CD14-positive monocyte (primary cell): ENCODE data around the gene SPTB. TPM values are rescaled to one million over a fixed set of nuclear protein-coding genes. Genes with fewer than 3 reads are reported as not detected.

ENCODE experiments used
- DNase-seq, 3 donors: peaks; one replicate each; pipeline ENCODE4 v3.0.0-alpha.2; 2011 to 2022
- H2AFZ ChIP-seq: 2 replicates; pipeline ENCODE4 v1.6.0; 2012; ENCODE audit warnings: mild to moderate bottlenecking, low read depth, low read length, inconsistent platforms; ENCODE audit not compliant: insufficient read depth, poor library complexity, severe bottlenecking
- H3K27ac ChIP-seq, 2 donors: 1 replicate in 1 of 2; 2 replicates in 1 of 2; pipeline ENCODE4 v1.5.1; 2012 to 2013; ENCODE audit warnings: low read length in 2 of 2, control low read depth in 1 of 2, inconsistent platforms in 1 of 2, low read depth in 1 of 2, mild to moderate bottlenecking in 1 of 2
- H3K27me3 ChIP-seq, 2 donors: one replicate each; pipeline versions ENCODE4 v1.6.0 to v1.6.1; 2011 to 2013; ENCODE audit warnings: low read length in 2 of 2; ENCODE audit not compliant: control insufficient read depth in 2 of 2, insufficient read depth in 2 of 2
- H3K36me3 ChIP-seq, 2 donors: replicated peaks in 1 of 2; 1 replicate in 1 of 2; 2 replicates in 1 of 2; pipeline versions ENCODE4 v1.5.1 to v1.6.1; 2012 to 2013; ENCODE audit warnings: low read length in 2 of 2, control low read depth in 1 of 2, inconsistent platforms in 1 of 2, mild to moderate bottlenecking in 1 of 2; ENCODE audit not compliant: insufficient read depth in 2 of 2, control insufficient read depth in 1 of 2
- H3K4me1 ChIP-seq, 2 donors: 1 replicate in 1 of 2; 2 replicates in 1 of 2; pipeline versions ENCODE4 v1.5.1 to v1.6.1; 2012 to 2013; ENCODE audit warnings: low read length in 2 of 2, control low read depth in 1 of 2, inconsistent platforms in 1 of 2, mild to moderate bottlenecking in 1 of 2, moderate library complexity in 1 of 2; ENCODE audit not compliant: insufficient read depth in 2 of 2, control insufficient read depth in 1 of 2
- H3K4me2 ChIP-seq: replicated peaks from 2 replicates; pipeline ENCODE3; 2012; ENCODE audit warnings: low read length, moderate library complexity, mild to moderate bottlenecking; ENCODE audit not compliant: poor library complexity, severe bottlenecking; ENCODE audit errors: extremely low read depth
- H3K4me3 ChIP-seq, 3 experiments: fragments of 200-600 bp in 1 of 3; sonication (generic) in 1 of 3; replicated peaks in 1 of 3; 1 replicate in 2 of 3; 2 replicates in 1 of 3; pipeline ENCODE4 v1.5.1; 2011 to 2013; ENCODE audit warnings: low read length in 3 of 3, mild to moderate bottlenecking in 3 of 3, control low read depth in 2 of 3, low read depth in 2 of 3, inconsistent platforms in 1 of 3, moderate library complexity in 1 of 3
- H3K79me2 ChIP-seq: 2 replicates; pipeline ENCODE4 v1.6.0; 2012; ENCODE audit warnings: mild to moderate bottlenecking, control low read depth, inconsistent platforms, low read length, moderate library complexity; ENCODE audit not compliant: insufficient read depth
- H3K9ac ChIP-seq: 2 replicates; pipeline ENCODE4 v1.6.0; 2017; ENCODE audit warnings: low read length, mild to moderate bottlenecking; ENCODE audit not compliant: insufficient read depth, poor library complexity, severe bottlenecking
- H3K9me3 ChIP-seq, 2 donors: replicated peaks in 1 of 2; 1 replicate in 1 of 2; 2 replicates in 1 of 2; pipeline versions ENCODE4 v1.5.1 to v1.6.1; 2012 to 2013; ENCODE audit warnings: low read length in 2 of 2, control low read depth in 1 of 2; ENCODE audit not compliant: control insufficient read depth in 1 of 2, insufficient read depth in 1 of 2
- H4K20me1 ChIP-seq: 2 replicates; pipeline ENCODE4 v1.6.0; 2012; ENCODE audit warnings: mild to moderate bottlenecking, low read length, control low read depth, moderate library complexity; ENCODE audit not compliant: insufficient read depth
- H3K27ac Mint-ChIP-seq, 7 donors: one replicate each; pipeline ENCODE4 v1.8.0; 2020; ENCODE audit warnings: mild to moderate bottlenecking in 7 of 7, mixed read lengths in 7 of 7, moderate library complexity in 6 of 7, inconsistent platforms in 2 of 7
- H3K27me3 Mint-ChIP-seq, 3 donors: one replicate each; pipeline ENCODE4 v1.8.0; 2021 to 2022; ENCODE audit warnings: low read depth in 3 of 3, mild to moderate bottlenecking in 3 of 3, mixed read lengths in 3 of 3, moderate library complexity in 3 of 3, inconsistent platforms in 1 of 3
- H3K36me3 Mint-ChIP-seq, 2 donors: one replicate each; pipeline ENCODE4 v1.8.0; 2020; ENCODE audit warnings: mixed read lengths in 2 of 2, inconsistent platforms in 1 of 2, mild to moderate bottlenecking in 1 of 2
- H3K4me1 Mint-ChIP-seq: one replicate; pipeline ENCODE4 v1.8.0; 2020; ENCODE audit warnings: mild to moderate bottlenecking, mixed read lengths
- H3K4me3 Mint-ChIP-seq, 2 donors: one replicate each; pipeline ENCODE4 v1.8.0; 2020; ENCODE audit warnings: mild to moderate bottlenecking in 2 of 2, mixed read lengths in 2 of 2, moderate library complexity in 1 of 2
- H3K9me3 Mint-ChIP-seq, 7 donors: one replicate each; pipeline ENCODE4 v1.8.0; 2020 to 2022; ENCODE audit warnings: mixed read lengths in 7 of 7, mild to moderate bottlenecking in 6 of 7, moderate library complexity in 6 of 7, inconsistent platforms in 2 of 7
- CTCF ChIP-seq: fragments of 200-600 bp; IDR thresholded peaks from one replicate; pipeline ENCODE4 v1.8.0; 2022; ENCODE audit warnings: antibody characterized with exemption, mild to moderate bottlenecking
- WGBS: methylation state at CpG from one replicate; pipeline ENCODE4 v1.1.5; 2013; ENCODE audit warnings: missing lambda C conversion rate; ENCODE audit not compliant: insufficient coverage; 5-methylcytosine and 5-hydroxymethylcytosine counted together
- intact Hi-C, 2 donors: fragments of 100-400 bp; cut with micrococcal nuclease; formaldehyde crosslinking; loops; one replicate each; pipeline versions ENCODE4 v1.15.0 to v1.15.1; 2023
- polyA plus RNA-seq, 3 donors: library from polyadenylated mRNA; depleted of rRNA in 1 of 3; unstranded in 2 of 3; stranded (reverse) in 1 of 3; fragments of 300-500 nt in 2 of 3; fragments of >200 nt in 1 of 3; fragmentation: Illumina TruSeq in 2 of 3; gene quantifications; 1 replicate in 2 of 3; 2 replicates in 1 of 3; pipeline ENCODE4 v1.2.3, GENCODE V29; 2012 to 2021

SPTB gene
- polyA plus RNA-seq, 3 donors = not detected

- 96% methylated on average over 24 of the region's 25 CpGs for WGBS
- H3K27ac Mint-ChIP-seq = no peak overlapping the region
- no peak overlapping the region for H3K4me2 ChIP-seq
- H3K4me1 Mint-ChIP-seq = peaks cover 22% of the 10 kb centered on the region
- intact Hi-C loops = no loop called here
- no peaks in the 10 kb centered on the region for H3K36me3 ChIP-seq
- no peak overlapping the region for H2AFZ ChIP-seq
- H3K4me3 Mint-ChIP-seq = no peak overlapping the region
- no peak overlapping the region for H3K4me3 ChIP-seq
- no peaks in the 10 kb centered on the region for H4K20me1 ChIP-seq
- peaks cover 0 to 2% (median 0%) of the 10 kb centered on the region in 7 donors for H3K9me3 Mint-ChIP-seq
- DNase-seq = no peak
- H3K27me3 Mint-ChIP-seq = peaks cover 14 to 31% (median 30%) of the 10 kb centered on the region in 3 donors
- H3K27me3 ChIP-seq = peaks cover 0 to 18% of the 10 kb centered on the region in 2 donors
- peaks cover 6 to 10% of the 10 kb centered on the region in 2 donors for H3K4me1 ChIP-seq
- H3K36me3 Mint-ChIP-seq = no peaks in the 10 kb centered on the region
- H3K9me3 ChIP-seq = no peaks in the 10 kb centered on the region
- TF ChIP-seq CTCF = no peak
- H3K79me2 ChIP-seq = no peaks in the 10 kb centered on the region
- no peak overlapping the region for H3K27ac ChIP-seq
- no peak overlapping the region for H3K9ac ChIP-seq
Observed at GRCh38 chr14:64766430-64767151, 113.1 kb downstream of the SPTB start.

GRCh38 chr14:64765740-64766302 is 113.9 kb downstream of the SPTB start:
- Histone ChIP-seq H3K27ac (no peak overlapping the region), H3K36me3 (no peaks in the 10 kb centered on the region), H3K4me3 (no peak overlapping the region), H3K27me3 (peaks cover 0 to 24% of the 10 kb centered on the region in 2 donors), H3K79me2 (no peaks in the 10 kb centered on the region), H3K9ac (no peak overlapping the region), H2AFZ (no peak overlapping the region), H3K4me2 (no peak overlapping the region), H3K9me3 (no peaks in the 10 kb centered on the region), H3K4me1 (peaks cover 6 to 10% of the 10 kb centered on the region in 2 donors), H4K20me1 (no peaks in the 10 kb centered on the region)
- intact Hi-C loops = loop anchor here in 1 of 2 donors (2.0 kb wide), 1 partner anchor 97 kb away; no protein-coding TSS in a partner anchor
- Mint-ChIP-seq H3K9me3 (peaks cover 0 to 5% (median 0%) of the 10 kb centered on the region in 7 donors), H3K4me1 (peaks cover 22% of the 10 kb centered on the region), H3K4me3 (peak overlapping the region in 1 of 2 donors; percentile 47), H3K27ac (peak overlapping the region in 1 of 7 donors; percentile 28), H3K36me3 (no peaks in the 10 kb centered on the region), H3K27me3 (peaks cover 21 to 38% (median 36%) of the 10 kb centered on the region in 3 donors)
- no peak for DNase-seq
- no peak for TF ChIP-seq CTCF
- WGBS = 94% methylated on average over 4 of the region's 4 CpGs
